ENCODE results near the gene CLEC16A.
"Not testable (repeated sequence)": the region's sequence is repeated elsewhere in the genome, so short reads cannot be mapped to it uniquely, and the experiment has no call there.

The CLEC16A gene

DNA sequence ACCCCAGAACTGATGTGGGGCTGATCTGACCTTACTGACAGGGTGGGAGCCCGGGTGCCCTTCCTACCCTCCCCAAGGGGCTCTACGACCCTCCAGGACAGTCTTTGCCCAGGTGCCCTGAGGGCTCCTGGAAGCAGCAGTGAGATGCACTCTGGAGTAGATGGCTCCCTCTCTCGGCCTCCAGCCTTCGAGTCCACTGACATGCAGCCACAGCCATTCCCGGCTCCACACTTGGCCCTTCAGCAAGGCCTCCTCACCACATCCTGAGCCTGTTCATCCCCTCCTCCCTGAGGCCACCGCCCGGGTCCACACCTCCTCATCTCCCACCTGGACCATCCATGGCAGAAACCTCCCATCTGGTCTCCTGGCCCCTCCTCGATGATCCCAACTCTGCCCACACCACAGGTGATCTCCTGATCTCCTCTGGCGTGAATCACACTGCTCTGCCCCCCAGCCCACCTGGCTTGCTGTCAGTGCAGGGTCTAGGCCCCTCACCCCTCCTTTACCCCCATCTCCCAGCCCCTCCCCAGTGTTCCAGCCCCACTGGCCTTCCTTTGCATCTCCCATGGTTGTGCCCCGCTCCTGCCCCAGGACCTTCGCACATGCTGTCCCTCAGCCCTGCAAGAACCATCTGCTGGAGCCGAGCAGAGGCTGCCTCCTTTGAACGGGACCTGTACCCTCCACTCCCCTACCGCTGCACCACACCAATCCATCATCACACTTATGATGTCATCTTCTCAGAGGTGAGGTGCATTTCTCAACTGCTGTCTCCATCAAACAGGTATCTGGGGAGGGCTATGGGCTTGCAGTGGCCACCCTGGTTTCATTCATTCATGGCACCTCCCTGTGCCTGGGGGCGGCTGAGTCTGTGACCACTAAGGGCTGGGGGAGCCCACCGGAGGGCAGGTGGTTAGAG, 267.0 kb downstream of the CLEC16A start:
- DNase-seq = no peak

DNA sequence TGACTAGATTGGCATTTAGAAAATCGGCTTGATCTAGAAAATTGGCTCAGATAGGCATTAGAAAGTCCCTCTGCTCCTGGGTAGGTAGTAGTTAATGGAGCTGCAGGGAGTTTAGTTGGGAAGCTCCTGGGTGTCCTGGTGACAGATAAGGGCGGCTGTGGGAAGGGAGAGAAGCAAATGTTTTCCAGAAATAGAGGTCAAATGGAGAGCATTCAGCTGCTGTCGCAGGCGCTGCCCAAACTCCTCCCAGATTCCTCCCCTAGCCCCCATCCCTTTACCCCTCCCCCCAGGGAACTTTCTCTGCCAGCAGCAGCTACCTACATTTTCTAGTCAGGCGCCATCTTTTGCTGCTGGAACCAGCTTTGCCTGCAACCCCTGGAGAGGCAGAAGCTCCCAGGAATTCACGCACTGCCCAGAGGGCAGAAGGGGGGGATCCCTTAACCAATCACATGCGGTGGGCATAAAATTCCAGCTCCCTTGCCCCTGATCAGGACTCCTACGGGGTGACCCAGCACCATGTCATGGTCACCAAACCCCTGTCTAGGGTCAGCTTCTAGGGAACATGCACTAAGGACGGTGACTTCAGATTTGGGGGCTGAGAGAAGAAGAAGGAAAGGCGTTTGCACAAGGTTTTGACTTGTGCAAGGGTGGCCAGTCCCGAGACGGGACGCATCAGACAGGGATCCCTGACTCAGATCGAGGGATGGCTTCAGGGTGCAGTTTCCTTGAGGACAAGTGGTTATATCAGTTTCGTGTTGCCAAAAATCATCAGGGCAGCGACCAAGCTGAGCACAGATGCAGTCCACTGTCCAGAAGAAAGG, 267.8 kb downstream of the CLEC16A start:
- DNase-seq = no peak

DNA sequence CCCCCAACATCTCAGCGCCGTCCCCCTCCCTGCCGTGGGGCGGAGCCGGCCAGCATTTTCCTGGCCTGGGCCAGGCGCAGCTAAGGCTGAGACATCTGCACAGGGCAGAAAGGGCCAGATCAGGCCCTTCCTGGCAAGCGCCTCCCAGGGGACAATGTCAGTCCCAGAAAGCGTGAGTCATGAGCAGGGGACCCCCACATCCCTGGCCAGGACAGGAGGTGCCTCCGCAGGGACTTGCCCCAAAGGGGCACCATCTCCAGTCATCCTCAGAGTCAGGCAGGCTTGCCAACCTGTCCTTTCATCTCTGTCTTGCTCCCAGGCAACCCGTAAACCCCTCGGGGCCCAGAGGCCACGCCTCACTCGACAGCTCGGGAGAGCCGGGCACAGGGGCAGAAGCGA, 268.4 kb downstream of the CLEC16A start:
- no peak for DNase-seq

DNA sequence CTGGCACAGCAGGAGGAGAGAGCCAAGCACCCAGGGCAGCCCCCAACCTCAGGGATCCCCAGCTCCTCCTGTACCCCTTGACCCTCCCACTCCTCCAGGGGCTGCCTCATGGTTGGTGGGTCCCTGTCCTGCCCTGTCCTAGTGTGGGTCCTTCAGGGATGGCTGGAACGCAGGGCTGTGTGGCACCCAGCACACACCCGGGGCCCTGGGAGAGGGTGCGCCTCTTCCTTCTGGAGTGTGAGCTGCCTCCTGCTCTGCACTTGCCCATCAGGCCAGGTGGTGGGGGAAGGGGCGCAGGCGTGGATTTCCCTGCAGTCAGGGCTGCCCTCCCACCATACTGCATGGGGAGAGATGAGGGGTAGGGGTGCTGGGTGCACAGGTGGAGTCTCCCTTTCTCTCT, 269.0 kb downstream of the CLEC16A start:
- DNase-seq = no peak

DNA sequence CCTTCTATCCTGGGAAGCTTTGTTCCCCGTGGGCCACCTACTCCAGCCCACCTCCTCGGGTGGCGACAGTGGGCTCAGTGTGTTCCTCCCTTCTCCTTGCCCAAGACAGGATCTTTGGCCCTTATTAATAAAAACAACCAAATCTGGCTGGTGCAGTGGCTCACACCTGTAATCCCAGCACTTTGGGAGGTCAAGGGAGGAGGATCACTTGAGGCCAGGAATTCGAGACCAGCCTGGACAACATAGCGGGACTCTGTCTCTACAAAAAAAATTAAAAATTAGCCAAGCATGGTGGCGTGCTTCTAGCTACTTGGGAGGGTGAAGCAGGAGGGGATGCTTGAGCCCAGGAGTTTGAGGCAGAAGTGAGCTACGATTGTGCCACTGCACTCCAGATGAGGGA, 269.4 kb downstream of the CLEC16A start:
- no peak for DNase-seq

DNA sequence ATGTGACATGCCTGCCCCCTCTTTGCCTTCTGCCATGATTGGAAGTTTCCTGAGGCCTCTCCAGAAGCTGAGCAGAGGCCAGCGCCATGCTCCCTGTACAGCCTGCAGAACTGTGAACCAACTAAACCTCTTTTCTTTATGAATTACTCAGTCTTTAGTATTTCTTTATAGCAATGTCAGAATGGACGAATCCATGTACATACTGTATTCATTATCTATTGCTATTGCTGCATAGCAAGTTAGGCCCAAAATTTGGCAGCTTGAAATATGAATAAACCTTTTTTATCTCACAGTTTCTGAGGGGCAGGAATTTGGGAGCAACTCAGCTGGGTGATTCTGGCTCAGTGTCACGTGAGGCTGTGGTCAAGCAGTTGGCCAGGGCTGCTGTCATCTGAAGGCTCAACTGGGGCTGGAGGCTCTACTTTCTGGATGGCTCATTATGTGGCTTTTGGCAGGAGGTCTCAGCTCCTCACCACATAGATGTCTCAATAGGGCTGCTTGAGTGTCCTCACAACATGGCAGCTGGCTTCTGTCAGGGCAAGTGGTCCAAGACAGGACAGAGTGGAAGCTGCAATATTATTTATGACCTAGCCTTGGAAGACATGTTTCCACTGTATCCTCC, 271.7 kb downstream of the CLEC16A start:
- no peak for DNase-seq

DNA sequence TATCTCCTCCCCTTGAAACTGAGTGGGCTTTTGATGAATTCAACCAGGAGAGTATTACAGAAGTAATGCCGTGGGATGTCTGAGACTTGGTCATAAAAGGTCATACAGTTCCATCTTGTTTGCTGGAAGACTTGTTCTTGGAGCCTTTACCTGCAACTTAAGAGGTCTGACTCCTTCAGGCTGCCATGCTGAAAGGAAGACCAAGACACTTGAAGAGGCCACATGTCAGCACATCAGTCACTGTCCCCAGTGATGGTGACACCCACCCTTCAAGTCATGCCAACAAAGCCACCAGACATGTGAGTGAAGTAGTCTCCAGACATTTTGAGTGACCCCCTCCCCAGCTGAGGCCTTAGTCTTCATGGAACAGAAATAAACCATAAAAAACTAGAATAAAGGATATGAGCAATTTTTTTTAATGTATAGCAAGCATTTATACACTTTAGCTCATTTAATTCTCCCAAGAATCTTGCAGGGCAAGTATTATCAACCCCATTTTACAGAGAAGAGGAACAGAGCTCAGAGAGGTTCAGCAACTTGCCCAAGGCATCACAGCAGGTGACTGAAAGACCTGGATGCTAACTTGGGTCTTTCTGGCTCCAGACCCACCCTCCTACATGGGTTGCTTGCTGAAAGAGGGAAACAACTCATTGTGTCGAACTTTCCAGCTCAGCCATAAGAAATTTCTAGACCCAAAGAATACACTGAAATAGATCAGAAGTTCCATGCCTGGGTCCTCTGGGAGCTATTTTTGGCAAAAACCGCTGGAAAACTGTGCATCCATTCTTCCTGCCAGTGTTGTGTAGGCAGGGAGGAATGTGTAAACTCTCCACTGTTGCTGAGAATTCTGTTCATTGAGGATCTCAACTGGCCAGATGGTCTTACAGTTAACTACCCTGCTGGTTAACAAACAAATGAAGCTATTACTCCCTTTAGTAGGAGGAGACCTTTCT, 273.6 kb downstream of the CLEC16A start:
- DNase-seq = no peak

DNA sequence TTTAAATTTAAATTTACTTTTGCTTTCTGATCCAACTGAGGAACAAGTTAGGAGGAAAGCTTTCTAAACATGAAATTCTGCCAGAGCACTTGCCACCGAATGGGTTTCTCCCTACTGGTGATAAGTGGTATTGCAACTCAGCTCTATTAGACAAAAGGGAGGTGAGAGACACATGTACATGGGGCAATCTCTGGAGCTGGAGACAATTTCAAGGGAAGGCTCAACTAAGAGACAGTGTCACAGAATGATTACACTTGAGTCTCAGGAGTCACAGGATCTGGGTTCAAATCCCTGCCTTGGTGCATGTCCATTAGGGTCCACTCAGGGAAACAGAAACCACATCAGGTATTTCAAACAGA, 274.2 kb downstream of the CLEC16A start:
- no peak for DNase-seq

DNA sequence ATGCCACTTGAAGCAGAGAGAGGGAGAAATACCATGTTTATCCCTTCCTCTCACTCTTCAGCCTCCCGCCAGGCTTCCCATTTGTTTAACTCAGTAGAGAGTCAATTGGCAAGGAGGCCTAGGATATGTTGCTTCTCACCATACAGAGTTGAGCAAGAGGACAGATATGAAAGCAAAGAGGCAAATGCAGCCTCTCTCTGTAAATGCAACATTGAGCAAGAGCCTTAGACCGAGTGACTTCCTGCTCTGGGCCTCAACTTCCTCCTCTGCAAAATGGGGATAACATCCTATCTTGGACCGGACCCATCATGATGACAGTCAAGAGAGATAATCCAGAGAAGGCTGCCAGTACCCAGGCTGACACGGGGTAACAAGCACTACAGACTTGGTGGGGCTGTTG, 274.8 kb downstream of the CLEC16A start:
- DNase-seq = no peak

DNA sequence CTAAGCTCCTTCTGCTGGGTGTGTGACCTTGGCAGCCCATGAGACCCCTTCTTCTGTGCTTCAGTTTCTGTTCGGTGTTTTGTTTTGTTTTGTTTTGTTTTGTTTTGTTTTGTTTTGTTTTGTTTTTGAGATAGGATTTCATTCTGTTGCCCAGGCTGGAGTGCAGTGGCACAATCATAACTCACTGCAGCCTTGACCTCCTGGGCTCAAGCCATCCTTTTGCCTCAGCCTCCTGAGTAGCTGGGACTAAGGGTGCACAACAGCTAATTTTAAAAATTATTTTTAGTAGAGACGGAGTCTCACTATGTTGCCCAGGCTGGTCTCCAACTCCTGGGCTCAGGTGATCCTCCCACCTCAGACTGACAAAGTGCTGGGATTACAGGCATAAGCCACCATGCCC, 276.1 kb downstream of the CLEC16A start:
- not testable (repeated sequence) for DNase-seq

DNA sequence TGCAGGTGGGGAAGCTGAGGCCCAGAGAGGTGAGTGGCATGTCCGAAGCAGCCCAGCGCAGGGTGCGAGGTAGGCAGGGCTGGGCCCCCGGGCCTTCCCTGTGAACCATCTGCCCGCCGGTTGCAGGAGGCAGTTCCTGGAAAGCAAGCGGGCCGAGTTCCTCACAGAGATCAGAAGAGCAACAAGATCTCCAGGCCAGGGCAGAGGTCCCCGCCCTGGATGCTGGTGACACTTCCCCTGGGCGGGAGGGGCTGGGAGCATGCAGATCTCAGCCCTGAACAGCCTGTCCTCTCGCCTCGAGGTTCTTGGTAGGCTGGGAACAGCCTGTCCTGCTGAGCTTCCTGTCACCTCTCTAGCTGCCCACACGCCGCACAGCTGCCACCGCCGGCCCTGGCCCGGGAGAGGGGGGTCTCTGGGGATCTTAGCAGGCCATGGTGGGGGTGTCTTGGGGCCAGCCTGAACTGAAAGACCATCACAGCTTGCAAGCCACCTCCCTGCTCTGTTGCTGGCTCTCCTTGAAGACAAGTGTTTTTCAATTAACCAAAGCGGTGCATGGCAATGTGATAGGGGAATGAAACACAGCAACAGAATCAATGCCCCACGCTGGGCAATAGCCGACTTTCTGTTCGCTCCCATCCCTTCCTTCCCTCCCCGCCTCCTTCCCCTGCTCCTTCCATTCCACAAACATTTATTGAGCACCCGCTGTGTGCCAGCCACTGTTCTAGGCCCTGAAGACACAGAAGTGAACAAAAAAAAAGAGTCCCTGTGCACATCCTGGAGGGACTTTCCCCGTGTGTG, 279.9 kb downstream of the CLEC16A start:
- peak in 7 of 56 donors; percentile 5 to 28 (median 12) for DNase-seq

DNA sequence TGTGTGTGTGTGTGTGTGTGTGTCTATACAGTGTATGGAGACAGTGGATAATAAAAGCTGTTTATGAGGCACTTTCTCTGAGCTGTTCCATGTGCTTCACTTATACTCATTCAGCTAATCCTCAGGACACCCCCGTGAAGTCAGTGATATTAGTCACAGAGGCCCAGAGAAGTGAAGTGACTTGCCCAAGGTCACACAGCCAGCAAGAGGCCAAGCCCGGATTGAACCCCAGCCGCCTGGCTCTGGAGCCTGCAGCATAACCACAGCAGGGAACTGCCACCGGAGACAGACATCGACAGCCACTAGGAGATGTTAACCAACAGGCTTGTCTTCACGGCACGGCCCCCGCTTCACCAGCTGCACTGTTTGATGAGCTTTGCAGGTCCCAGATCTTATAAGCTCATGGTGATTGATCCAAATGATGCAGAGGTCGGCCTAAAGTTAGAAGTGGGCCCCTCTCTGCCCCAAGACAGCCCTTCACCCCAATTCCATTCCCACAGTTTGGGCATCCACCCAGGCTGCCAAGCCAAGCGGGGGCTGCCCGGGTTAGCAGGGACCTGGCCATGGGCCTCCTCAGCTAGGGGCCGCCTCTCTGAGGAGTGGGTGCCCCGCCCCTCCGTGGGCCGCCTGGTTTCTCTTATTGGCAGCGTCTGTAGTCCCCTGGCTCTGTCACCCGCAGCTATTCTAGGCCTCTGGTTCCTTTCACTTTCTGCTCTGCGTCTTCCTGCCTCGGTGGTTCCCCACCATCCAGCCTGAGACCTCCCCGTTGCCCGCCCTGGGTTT, 280.7 kb downstream of the CLEC16A start:
- DNase-seq = no peak

DNA sequence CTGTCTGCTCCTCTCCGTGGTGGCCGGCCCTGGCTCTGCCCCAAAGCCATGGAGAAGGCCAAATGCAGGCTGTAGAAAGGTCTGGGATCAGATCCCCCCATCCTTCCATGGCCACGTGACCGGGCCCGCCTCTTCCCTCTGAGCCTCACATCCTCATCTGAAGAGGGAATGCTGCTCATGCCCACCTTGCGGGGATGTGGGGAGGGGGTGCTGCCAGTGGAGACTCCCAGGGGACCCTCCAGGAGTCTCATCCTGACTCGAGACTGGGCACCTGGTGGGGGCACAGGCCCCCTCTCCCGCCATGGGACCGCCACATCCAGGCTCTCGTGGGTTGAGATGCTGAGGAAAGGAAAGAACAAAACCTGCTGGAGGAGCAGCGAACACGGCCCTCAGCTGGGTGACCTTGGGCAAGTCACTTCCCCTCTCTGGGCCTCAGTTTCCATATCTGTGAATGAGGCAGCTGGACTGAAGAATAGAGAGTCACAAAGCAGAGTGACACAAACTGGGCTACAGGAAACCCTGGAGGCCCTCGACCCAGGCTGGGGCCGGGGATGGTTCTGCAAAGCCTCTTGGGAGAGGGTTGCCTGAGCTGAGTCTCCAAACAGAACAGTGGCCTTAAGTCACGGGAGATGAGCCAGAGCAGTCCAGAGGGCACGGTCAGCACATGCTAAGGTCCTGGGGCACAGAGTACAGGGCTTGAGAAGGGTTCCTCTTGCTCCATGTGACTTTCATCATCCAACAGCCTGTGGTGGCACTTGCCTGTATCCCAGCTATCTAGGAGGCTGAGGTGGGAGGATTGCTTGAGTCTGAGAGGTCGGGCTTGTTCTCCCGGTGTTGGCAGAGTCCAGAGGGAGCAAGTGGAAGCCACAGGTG, 281.5 kb downstream of the CLEC16A start:
- DNase-seq = no peak

DNA sequence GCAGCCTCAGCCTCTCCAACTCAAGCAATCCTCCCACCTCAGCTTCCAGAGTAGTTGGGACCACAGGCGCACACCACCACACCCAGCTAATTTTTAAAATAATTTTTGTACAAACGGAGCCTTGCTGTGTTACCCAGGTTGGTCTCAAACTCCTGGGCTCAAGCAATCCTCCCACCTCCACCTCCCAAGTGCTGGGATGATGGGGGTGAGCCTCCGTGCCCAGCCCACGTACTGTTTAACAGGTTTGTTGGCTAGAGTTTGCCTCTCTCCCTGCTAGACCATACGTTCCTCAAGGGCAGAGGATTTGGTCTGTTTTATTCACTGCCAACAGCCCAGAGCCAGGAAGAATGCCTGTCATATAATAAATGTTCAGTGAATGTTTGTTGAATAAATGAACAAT, 285.1 kb downstream of the CLEC16A start:
- no peak for DNase-seq

DNA sequence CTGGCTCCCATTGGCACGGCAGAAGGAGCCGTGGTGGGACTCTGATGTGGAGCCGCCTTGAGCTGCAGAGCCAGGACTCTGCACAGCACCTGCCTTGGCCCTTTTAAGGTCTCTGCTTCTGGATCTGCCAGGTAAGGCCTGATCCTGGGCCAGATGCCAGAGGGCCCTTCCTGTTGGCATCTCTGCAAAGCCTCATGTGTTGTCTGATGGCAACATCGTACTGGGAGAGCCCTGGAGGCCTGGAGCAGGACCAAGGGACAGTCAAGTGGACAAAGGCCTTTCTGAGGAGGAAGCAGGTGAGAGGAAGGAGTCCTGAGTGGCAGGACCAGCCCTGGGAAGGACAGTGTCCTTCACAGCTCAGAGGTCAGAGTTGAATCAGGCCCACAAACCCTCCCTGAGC, 285.5 kb downstream of the CLEC16A start:
- no peak for DNase-seq

DNA sequence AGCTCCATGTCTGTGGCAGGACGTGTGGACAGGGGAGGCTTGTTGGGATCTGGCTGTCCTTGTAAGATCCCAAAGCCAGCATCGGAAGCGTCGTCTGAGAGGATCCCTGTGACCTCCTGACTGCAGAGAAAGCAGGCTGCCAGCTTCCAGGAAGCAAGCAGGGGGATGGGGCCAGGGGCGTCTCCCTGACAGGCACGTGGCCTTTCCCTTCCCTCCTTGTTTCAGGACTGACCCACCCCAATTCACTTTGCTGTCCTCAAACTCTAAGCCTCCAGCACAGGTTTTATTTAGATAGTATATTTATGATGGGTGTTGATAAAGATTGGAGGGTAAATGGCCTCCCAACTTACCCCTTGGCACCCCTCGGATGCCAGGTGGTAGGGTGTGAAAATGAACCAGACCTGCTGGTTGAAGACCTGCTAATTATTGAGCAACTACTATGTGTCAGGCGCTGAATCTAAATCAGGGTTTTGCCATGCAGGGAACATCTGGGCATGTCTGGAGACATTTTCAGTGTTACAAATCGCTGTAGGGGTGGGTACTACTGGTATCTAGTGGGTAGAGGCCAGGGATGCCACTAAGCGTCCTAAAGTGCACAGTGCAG, 287.1 kb downstream of the CLEC16A start:
- DNase-seq = no peak

Measured in nucleus accumbens (tissue), 56 donors.